Activated T-helper 17 cell treated with anti-CD3 and anti-CD28 coated beads, Interleukin-2, amount 50 U/mL, for 72 hours (primary cell): ENCODE measurements around the gene ANKS1A. TPM values are rescaled to one million over a fixed set of nuclear protein-coding genes. Genes with fewer than 3 reads are reported as not detected.
"Not testable (repeated sequence)": the region's sequence is repeated elsewhere in the genome, so short reads cannot be mapped to it uniquely, and the experiment has no call there.

Source experiments
- ATAC-seq: fragments of 150-1000 bp; cut with Tn5 transposase; replicated peaks from 2 replicates; pipeline ENCODE4 v1.10.0; 2021; ENCODE audit warnings: mild to moderate bottlenecking, moderate library complexity
- H3K27ac Mint-ChIP-seq: one replicate; pipeline ENCODE4 v1.8.0; 2022; ENCODE audit warnings: mixed read lengths
- H3K27me3 Mint-ChIP-seq: one replicate; pipeline ENCODE4 v1.8.0; 2022; ENCODE audit warnings: mixed read lengths
- H3K36me3 Mint-ChIP-seq: one replicate; pipeline ENCODE4 v1.8.0; 2022; ENCODE audit warnings: low read depth, mild to moderate bottlenecking, mixed read lengths
- H3K4me1 Mint-ChIP-seq: one replicate; pipeline ENCODE4 v1.8.0; 2022; ENCODE audit warnings: mixed read lengths
- H3K4me3 Mint-ChIP-seq: one replicate; pipeline ENCODE4 v1.8.0; 2022; ENCODE audit warnings: mild to moderate bottlenecking, mixed read lengths
- H3K9me3 Mint-ChIP-seq: one replicate; pipeline ENCODE4 v1.8.0; 2022; ENCODE audit warnings: mixed read lengths
- total RNA-seq, 2 donors: library from RNA; stranded (reverse); gene quantifications; one replicate each; pipeline ENCODE4 v1.2.3, GENCODE V29; 2022

Gene ANKS1A
- total RNA-seq, 2 donors from 2014 or later = 7.7 to 8.8 TPM

- H3K27ac Mint-ChIP-seq = no peak overlapping the region
- H3K27me3 Mint-ChIP-seq = no peaks in the 10 kb centered on the region
- no peak for ATAC-seq
- no peaks in the 10 kb centered on the region for H3K4me1 Mint-ChIP-seq
- no peaks in the 10 kb centered on the region for H3K9me3 Mint-ChIP-seq
- H3K36me3 Mint-ChIP-seq = peaks cover 87% of the 10 kb centered on the region
- H3K4me3 Mint-ChIP-seq = no peak overlapping the region
Observed at GRCh38 chr6:34875292-34876213, 13.5 kb upstream of the ANKS1A start.

- Mint-ChIP-seq H3K36me3 (peaks cover 87% of the 10 kb centered on the region), H3K9me3 (no peaks in the 10 kb centered on the region), H3K27ac (no peak overlapping the region), H3K4me3 (no peak overlapping the region), H3K27me3 (no peaks in the 10 kb centered on the region), H3K4me1 (no peaks in the 10 kb centered on the region)
- ATAC-seq = no peak
Observed at GRCh38 chr6:34876472-34876871, 12.6 kb upstream of the ANKS1A start.

DNA sequence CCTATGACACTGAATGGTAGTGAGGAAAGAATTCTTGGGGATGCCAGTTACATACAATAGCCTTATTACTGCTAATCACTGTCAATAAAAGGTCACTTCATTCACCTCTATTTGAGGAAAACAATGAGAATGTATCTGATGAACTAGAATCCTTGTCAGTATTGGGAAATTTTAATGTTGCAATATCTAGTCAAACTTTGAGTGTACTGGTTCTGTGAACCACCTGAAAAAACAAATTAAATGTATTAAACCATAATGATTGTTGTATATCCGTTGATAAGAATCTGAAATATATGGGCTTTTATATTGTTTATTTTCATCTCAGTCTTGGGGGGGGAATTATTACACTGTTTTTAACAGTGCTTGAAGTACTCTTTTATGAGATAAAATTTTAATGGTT, 11.8 kb upstream of the ANKS1A start:
- Mint-ChIP-seq H3K36me3 (peaks cover 88% of the 10 kb centered on the region), H3K9me3 (no peaks in the 10 kb centered on the region), H3K27ac (no peak overlapping the region), H3K27me3 (no peaks in the 10 kb centered on the region), H3K4me3 (no peak overlapping the region), H3K4me1 (no peaks in the 10 kb centered on the region)
- ATAC-seq = no peak

DNA sequence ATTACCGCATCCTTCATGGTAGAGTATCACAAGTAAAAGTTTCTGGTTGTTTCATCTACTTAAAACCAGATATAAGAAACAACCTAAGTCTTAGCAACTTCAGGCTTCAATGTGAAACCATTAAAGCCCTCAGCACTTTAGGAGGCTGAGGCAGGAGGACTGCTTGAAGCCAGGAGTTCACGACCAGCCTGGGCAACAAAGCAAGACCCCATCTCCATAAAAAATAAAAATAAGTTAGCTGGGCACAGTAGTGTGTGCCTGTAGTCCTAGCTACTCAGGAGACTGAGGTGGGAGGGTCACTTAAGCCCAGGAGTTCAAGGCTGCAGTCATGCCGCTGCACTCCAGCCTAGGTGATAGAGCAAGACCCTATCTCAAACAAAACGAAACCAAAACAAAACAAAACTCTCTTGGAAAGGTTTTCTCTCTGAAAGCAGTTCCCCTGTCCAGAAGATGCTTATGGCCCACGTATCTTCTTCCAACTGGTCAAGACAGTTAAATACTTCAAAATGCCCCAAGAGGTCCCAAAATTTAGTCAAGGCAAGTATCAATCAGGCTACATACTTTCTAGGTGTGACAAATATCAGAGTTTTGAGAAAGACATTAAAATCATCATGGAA, 11.1 kb upstream of the ANKS1A start:
- no peak overlapping the region for H3K4me3 Mint-ChIP-seq
- no peaks in the 10 kb centered on the region for H3K27me3 Mint-ChIP-seq
- H3K4me1 Mint-ChIP-seq = no peaks in the 10 kb centered on the region
- no peaks in the 10 kb centered on the region for H3K9me3 Mint-ChIP-seq
- ATAC-seq = no peak
- no peak overlapping the region for H3K27ac Mint-ChIP-seq
- H3K36me3 Mint-ChIP-seq = peaks cover 87% of the 10 kb centered on the region

DNA sequence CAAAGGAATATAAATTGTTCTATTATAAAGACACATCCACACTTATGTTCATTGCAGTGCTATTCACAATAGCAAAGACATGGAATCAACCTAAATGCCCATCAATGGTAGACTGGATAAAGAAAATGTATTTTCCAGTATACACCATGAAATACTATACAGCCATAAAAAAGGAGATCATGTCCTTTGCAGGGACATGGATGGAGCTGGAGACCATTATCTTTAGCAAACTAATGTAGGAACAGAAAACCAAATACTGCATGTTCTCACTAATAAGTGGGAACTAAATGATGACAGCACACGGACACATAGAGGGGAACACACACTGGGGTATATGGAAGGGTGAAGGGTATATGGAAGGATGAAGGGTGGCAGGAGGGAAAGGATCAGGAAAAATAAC, 5.0 kb upstream of the ANKS1A start:
- H3K36me3 Mint-ChIP-seq = peaks cover 76% of the 10 kb centered on the region
- not testable (repeated sequence) for H3K27me3 Mint-ChIP-seq, H3K4me3 Mint-ChIP-seq

GRCh38 chr6:34884996-34885395, 4.1 kb upstream of the ANKS1A start:
- peak overlapping the region; percentile 30 for H3K4me3 Mint-ChIP-seq
- peaks cover 9% of the 10 kb centered on the region for H3K4me1 Mint-ChIP-seq
- no peak for ATAC-seq
- no peak overlapping the region for H3K27ac Mint-ChIP-seq
- H3K27me3 Mint-ChIP-seq = no peaks in the 10 kb centered on the region
- H3K36me3 Mint-ChIP-seq = peaks cover 66% of the 10 kb centered on the region
- H3K9me3 Mint-ChIP-seq = no peaks in the 10 kb centered on the region

More for the DNA sequence above, 5.0 kb upstream of the ANKS1A start:
- not testable (repeated sequence) for H3K9me3 Mint-ChIP-seq, H3K27ac Mint-ChIP-seq, H3K4me1 Mint-ChIP-seq, ATAC-seq

GRCh38 chr6:34885837-34886236, 3.2 kb upstream of the ANKS1A start:
- peak overlapping the region; percentile 30 for H3K4me3 Mint-ChIP-seq
- peaks cover 13% of the 10 kb centered on the region for H3K4me1 Mint-ChIP-seq
- ATAC-seq, H3K27ac Mint-ChIP-seq, H3K9me3 Mint-ChIP-seq, H3K27me3 Mint-ChIP-seq: not testable (repeated sequence)
- peaks cover 58% of the 10 kb centered on the region for H3K36me3 Mint-ChIP-seq

DNA sequence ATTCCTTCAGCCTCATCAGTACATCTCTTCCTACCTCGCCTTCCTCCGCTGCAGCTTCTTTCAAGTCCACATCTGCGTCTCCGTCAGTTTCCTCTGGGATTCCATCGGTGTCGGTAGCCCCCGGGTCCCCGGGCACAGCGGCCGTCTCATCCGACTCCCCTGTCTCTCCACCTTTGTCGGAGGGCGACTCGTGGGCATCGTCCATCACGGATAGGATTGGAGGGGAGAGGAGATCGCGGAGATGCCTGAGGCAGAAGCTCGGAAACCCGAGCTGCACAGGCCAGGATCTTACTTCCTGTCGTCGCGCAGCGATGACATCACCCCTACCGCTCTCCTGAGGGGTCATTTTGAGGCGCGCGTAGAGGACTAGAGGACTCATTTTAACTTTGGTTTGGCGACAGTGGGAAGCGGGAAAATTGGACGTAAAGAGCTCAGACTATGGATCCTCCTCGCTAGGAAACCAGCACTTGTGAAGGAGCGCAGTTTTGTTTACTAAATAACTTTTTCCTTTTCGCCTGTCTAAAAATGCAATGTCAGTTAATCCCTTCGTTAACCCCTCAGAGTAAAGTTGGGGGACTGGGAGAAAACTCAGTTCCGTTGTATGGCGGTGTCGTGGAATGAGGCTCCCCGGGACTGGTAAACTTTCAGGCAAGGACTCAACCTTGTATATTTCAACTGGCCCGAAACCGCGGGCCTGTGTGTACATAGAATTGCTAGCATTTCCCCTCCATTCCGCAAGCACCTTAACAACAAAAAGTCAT, 1.1 kb upstream of the ANKS1A start, which contains the start of gene TAF11:
Gene TAF11, minus strand, starts transcription at position 290 of the 761 bp plus-strand sequence. Its CDS starts 85 bp downstream, at position 205.
- H3K27ac Mint-ChIP-seq = peak within 1 kb of the TSS; percentile 100
- no peaks in the 10 kb centered on the region for H3K9me3 Mint-ChIP-seq
- H3K36me3 Mint-ChIP-seq = peaks cover 39% of the 10 kb centered on the region
- ATAC-seq = peak; percentile 88
- peaks cover 13% of the 10 kb centered on the region for H3K4me1 Mint-ChIP-seq
- H3K4me3 Mint-ChIP-seq = peak within 1 kb of the TSS; percentile 100
- H3K27me3 Mint-ChIP-seq = no peaks in the 10 kb centered on the region

DNA sequence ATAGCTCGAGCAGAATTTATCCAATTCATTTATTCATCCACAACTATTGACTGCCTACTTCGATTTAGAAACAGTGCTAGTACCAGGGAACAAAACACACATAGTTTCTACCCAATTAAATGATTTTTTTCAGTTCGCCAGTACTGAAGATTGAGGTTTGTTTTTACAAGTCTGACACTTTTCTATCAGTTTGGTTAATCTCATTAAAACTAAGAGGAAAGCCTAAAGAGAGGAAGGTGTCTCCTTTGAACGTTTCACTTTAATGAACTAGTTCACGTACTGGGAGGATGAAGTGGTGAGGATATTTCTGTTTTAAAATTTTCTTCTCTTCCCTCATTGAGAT, 570 bp upstream of the ANKS1A start:
- Mint-ChIP-seq H3K4me3 (peak overlapping the region; percentile 100), H3K9me3 (no peaks in the 10 kb centered on the region), H3K4me1 (peaks cover 13% of the 10 kb centered on the region), H3K36me3 (peaks cover 34% of the 10 kb centered on the region), H3K27me3 (no peaks in the 10 kb centered on the region), H3K27ac (peak overlapping the region; percentile 100)
- ATAC-seq = no peak

DNA sequence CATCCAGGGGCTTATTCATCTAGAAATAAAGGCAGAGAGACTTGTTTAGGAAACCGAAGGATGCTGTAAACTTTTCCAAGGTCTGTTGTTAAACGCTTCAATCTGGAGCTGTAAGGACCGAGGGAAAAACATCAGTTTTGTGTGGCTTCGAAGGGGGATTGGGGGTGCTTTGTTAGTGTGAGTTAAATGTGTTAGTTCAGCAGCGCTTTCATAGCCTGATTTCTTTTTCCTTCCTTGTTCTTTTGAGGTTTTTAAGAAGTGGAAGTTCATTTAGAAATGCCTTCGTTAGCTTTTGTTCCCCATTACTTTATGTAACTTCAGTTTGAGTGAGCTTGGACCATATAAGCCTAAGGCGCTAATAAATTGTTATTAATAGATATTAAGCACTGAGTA, 1.5 kb downstream of the ANKS1A start:
- peak overlapping the region; percentile 81 for H3K27ac Mint-ChIP-seq

DNA sequence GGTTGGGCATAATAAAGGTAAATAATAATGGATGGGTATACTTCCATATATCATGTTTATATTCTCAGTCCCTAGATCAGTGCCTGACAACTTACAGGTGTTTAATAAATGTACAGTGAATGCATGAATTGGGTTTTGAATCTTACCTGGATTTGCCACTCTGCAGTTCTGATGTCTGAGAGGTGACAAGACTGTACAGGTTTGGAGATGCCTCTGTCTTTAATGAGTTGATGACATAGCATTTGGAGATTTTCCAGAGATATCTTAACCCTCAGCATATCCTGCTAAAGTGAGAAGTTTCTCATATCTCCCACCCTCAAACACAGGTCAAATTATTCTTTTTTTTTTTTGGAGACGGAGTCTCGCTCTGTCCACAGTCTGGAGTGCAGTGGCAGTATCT, 2.2 kb downstream of the ANKS1A start:
- H3K27ac Mint-ChIP-seq = no peak overlapping the region
- H3K27me3 Mint-ChIP-seq = no peaks in the 10 kb centered on the region
- peak overlapping the region; percentile 100 for H3K4me3 Mint-ChIP-seq
- ATAC-seq = no peak
- H3K9me3 Mint-ChIP-seq = no peaks in the 10 kb centered on the region
- H3K4me1 Mint-ChIP-seq = peaks cover 9% of the 10 kb centered on the region
- H3K36me3 Mint-ChIP-seq = peaks cover 9% of the 10 kb centered on the region

More for the DNA sequence above, 1.5 kb downstream of the ANKS1A start:
- peaks cover 13% of the 10 kb centered on the region for H3K36me3 Mint-ChIP-seq
- H3K9me3 Mint-ChIP-seq = no peaks in the 10 kb centered on the region
- H3K27me3 Mint-ChIP-seq = no peaks in the 10 kb centered on the region
- H3K4me3 Mint-ChIP-seq = peak overlapping the region; percentile 100
- no peak for ATAC-seq
- peaks cover 9% of the 10 kb centered on the region for H3K4me1 Mint-ChIP-seq

DNA sequence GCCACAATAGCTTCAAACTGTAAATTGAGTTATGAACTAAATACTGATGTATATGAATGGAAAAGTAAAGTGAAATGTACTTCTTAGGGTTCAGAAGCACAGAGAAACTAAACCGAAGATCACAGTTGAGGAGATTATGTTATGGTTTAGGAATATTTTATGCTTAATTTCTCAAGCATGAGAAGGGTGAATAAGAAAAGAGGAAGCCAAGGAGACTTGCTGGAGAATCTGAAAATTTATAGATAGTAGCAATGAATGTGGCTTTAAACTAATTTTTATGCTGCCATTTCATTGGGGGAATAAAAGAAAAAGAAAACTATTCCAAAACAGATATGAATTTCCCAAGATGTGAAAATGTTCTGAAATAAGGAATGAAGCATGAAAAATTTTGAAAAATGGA, 5.6 kb downstream of the ANKS1A start:
- peaks cover 4% of the 10 kb centered on the region for H3K4me1 Mint-ChIP-seq
- no peak overlapping the region for H3K27ac Mint-ChIP-seq
- H3K36me3 Mint-ChIP-seq = no peaks in the 10 kb centered on the region
- ATAC-seq = no peak
- no peak overlapping the region for H3K4me3 Mint-ChIP-seq
- no peaks in the 10 kb centered on the region for H3K9me3 Mint-ChIP-seq
- no peaks in the 10 kb centered on the region for H3K27me3 Mint-ChIP-seq

- no peak overlapping the region for H3K4me3 Mint-ChIP-seq
- H3K36me3 Mint-ChIP-seq = no peaks in the 10 kb centered on the region
- no peaks in the 10 kb centered on the region for H3K27me3 Mint-ChIP-seq
- H3K9me3 Mint-ChIP-seq = no peaks in the 10 kb centered on the region
- no peak overlapping the region for H3K27ac Mint-ChIP-seq
- ATAC-seq = no peak
- H3K4me1 Mint-ChIP-seq = no peaks in the 10 kb centered on the region
Observed at GRCh38 chr6:34897130-34897529, 8.1 kb downstream of the ANKS1A start.

DNA sequence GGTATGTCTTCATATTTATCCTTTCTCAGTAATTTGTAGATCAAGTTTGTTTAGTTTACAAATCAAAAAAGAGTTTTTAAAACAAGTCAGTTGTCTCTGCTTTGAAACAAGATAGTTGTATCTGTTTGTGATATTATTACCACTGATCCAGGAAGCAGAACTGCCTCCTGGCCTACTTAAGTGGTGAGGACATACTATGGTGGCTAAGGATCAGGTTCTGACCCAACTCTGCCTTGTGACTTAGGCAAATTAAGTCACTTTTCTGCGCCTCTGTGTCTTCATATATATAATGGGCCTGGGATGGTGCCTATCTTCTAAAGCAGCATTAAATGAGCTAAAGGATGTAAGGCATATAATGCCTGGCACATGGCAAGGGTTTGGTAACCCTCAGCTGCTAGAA, 8.7 kb downstream of the ANKS1A start:
- Mint-ChIP-seq H3K4me1 (no peaks in the 10 kb centered on the region), H3K27ac (no peak overlapping the region), H3K27me3 (no peaks in the 10 kb centered on the region), H3K36me3 (no peaks in the 10 kb centered on the region), H3K9me3 (no peaks in the 10 kb centered on the region), H3K4me3 (no peak overlapping the region)
- ATAC-seq = no peak
